RWPE2 (cell line): Measurements from ENCODE around the gene NCAPD3.
A peak's percentile ranks its signal among the peaks of the same experiment; 100 is the strongest.

ENCODE experiments used
- ATAC-seq: fragments of 200-7000 bp; cut with Tn5 transposase; 3 replicates; pipeline ENCODE4 v1.9.1; 2021; ENCODE audit warnings: low read depth
- DNase-seq: peaks from one replicate; pipeline ENCODE4 v3.0.0-alpha.2; 2020; ENCODE audit warnings: low spot score
- H3K27ac ChIP-seq: fragments of 450-650 bp; 2 replicates; pipeline ENCODE4 v1.5.1; 2017; ENCODE audit warnings: mild to moderate bottlenecking; ENCODE audit not compliant: poor library complexity, severe bottlenecking
- H3K27me3 ChIP-seq: fragments of 250-450 bp; sonication (Bioruptor Pico); 2 replicates; pipeline ENCODE4 v1.5.1; 2021; ENCODE audit warnings: mild to moderate bottlenecking, moderate library complexity; ENCODE audit not compliant: insufficient read depth, poor library complexity, severe bottlenecking
- H3K36me3 ChIP-seq: fragments of 250-450 bp; sonication (Bioruptor Pico); 2 replicates; pipeline ENCODE4 v1.5.1; 2020; ENCODE audit warnings: low read depth, mild to moderate bottlenecking, moderate library complexity
- H3K4me1 ChIP-seq: fragments of 250-450 bp; sonication (Bioruptor Pico); 2 replicates; pipeline ENCODE4 v1.5.1; 2021; ENCODE audit warnings: mild to moderate bottlenecking, moderate library complexity; ENCODE audit not compliant: insufficient read depth, poor library complexity, severe bottlenecking
- H3K4me3 ChIP-seq: fragments of 250-450 bp; sonication (Bioruptor Pico); 2 replicates; pipeline ENCODE4 v1.5.1; 2021; ENCODE audit warnings: mild to moderate bottlenecking, moderate library complexity; ENCODE audit not compliant: severe bottlenecking
- H3K9me3 ChIP-seq: fragments of 250-450 bp; sonication (Bioruptor Pico); 2 replicates; pipeline ENCODE4 v1.5.1; 2021; ENCODE audit warnings: mild to moderate bottlenecking, moderate library complexity; ENCODE audit not compliant: severe bottlenecking
- TF ChIP-seq, protein P1 (sequence below): fragments of 450-650 bp; IDR thresholded peaks from one replicate; pipeline ENCODE4 v1.5.1; 2017; ENCODE audit warnings: mild to moderate bottlenecking, moderate library complexity; ENCODE audit not compliant: poor library complexity, severe bottlenecking

Gene NCAPD3

GRCh38 chr11:134246100-134246499, 22.3 kb upstream of the NCAPD3 start:
- H3K4me3 ChIP-seq: no peak overlapping the region

GRCh38 chr11:134245434-134245833, 21.7 kb upstream of the NCAPD3 start:
- Histone ChIP-seq H3K4me3 (no peak overlapping the region), H3K27ac (no peak overlapping the region), H3K27me3 (no peaks in the 10 kb centered on the region), H3K36me3 (peaks cover 60% of the 10 kb centered on the region), H3K4me1 (no peaks in the 10 kb centered on the region), H3K9me3 (no peaks in the 10 kb centered on the region)
- no peak for ATAC-seq
- DNase-seq: no peak
- TF ChIP-seq, protein P1, sequence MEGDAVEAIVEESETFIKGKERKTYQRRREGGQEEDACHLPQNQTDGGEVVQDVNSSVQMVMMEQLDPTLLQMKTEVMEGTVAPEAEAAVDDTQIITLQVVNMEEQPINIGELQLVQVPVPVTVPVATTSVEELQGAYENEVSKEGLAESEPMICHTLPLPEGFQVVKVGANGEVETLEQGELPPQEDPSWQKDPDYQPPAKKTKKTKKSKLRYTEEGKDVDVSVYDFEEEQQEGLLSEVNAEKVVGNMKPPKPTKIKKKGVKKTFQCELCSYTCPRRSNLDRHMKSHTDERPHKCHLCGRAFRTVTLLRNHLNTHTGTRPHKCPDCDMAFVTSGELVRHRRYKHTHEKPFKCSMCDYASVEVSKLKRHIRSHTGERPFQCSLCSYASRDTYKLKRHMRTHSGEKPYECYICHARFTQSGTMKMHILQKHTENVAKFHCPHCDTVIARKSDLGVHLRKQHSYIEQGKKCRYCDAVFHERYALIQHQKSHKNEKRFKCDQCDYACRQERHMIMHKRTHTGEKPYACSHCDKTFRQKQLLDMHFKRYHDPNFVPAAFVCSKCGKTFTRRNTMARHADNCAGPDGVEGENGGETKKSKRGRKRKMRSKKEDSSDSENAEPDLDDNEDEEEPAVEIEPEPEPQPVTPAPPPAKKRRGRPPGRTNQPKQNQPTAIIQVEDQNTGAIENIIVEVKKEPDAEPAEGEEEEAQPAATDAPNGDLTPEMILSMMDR: no peak

More at GRCh38 chr11:134246100-134246499, 22.3 kb upstream of the NCAPD3 start:
- ATAC-seq: no peak
- Histone ChIP-seq H3K36me3 (peaks cover 62% of the 10 kb centered on the region), H3K27ac (no peak overlapping the region), H3K27me3 (no peaks in the 10 kb centered on the region), H3K4me1 (no peaks in the 10 kb centered on the region), H3K9me3 (no peaks in the 10 kb centered on the region)
- no peak for DNase-seq
- TF ChIP-seq, protein P1: no peak

DNA sequence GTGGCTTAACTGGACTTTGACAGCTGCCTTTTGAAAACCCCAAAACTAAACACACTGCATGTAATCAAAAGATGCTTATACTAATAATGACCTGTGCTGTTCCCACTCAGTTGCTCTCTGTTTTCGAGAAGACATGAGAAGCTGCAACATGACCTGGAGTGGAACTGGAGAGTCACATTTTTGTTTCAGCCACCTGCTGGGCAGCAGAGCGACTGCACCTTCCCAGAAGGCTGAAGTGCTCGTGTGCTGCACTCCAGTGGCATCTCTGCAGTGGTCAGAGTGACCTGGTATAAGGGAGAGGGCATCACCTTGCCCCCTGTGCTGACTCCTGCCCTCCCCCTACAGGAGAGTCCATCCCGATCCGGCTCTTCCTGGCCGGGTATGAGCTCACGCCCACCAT, 20.8 kb upstream of the NCAPD3 start:
- ATAC-seq (peak; percentile 69), DNase-seq (no peak)
- no peak overlapping the region for H3K4me3 ChIP-seq
- TF ChIP-seq, protein P1: peak; percentile 42
- H3K27ac ChIP-seq: no peak overlapping the region
- H3K36me3 ChIP-seq: peaks cover 60% of the 10 kb centered on the region
- no peaks in the 10 kb centered on the region for H3K4me1 ChIP-seq
- no peaks in the 10 kb centered on the region for H3K9me3 ChIP-seq
- no peaks in the 10 kb centered on the region for H3K27me3 ChIP-seq

DNA sequence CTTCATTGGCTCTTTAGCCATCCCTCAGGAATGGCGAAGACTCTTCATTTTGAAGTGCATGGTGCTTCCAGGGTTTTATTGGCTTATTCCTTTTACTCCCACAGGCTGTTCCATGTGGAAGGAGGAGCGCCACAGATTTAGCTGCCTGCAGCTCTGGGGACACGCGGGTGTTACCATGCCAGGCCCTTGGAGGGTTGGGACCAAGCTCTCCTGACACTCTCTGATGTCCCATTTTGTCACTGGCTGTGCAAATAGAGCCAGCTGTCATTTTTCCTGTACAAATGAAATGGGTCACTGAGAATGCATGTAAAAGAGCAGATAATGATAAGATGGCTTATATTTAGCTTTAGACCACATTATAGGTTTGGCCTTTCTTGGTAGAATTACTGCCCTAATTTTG, 20.1 kb upstream of the NCAPD3 start:
- DNase-seq (no peak), ATAC-seq (no peak)
- H3K27me3 ChIP-seq: no peaks in the 10 kb centered on the region
- H3K36me3 ChIP-seq: peaks cover 57% of the 10 kb centered on the region
- TF ChIP-seq, protein P1: no peak
- no peak overlapping the region for H3K27ac ChIP-seq
- H3K9me3 ChIP-seq: no peaks in the 10 kb centered on the region
- H3K4me1 ChIP-seq: no peaks in the 10 kb centered on the region
- H3K4me3 ChIP-seq: no peak overlapping the region

- ATAC-seq: no peak
- H3K27me3 ChIP-seq: no peaks in the 10 kb centered on the region
- no peak overlapping the region for H3K4me3 ChIP-seq
- H3K36me3 ChIP-seq: peaks cover 45% of the 10 kb centered on the region
- H3K9me3 ChIP-seq: no peaks in the 10 kb centered on the region
- H3K4me1 ChIP-seq: no peaks in the 10 kb centered on the region
- no peak overlapping the region for H3K27ac ChIP-seq
- no peak for DNase-seq
- TF ChIP-seq, protein P1: no peak
Observed at GRCh38 chr11:134242376-134242775, 18.6 kb upstream of the NCAPD3 start.
